Ishikawa (cell line): ENCODE results near the gene NR5A2.

Source experiments
- CEBPB ChIP-seq: IDR thresholded peaks from 2 replicates; pipeline ENCODE4 v1.6.1; 2012
- CREB1 ChIP-seq: IDR thresholded peaks from 2 replicates; pipeline ENCODE4 v1.6.1; 2012; ENCODE audit warnings: low read depth
- EGR1 ChIP-seq: IDR thresholded peaks from 2 replicates; pipeline ENCODE4 v1.6.1; 2012
- EP300 ChIP-seq: IDR thresholded peaks from 2 replicates; pipeline ENCODE4 v1.6.1; 2012; ENCODE audit warnings: borderline replicate concordance
- FOXM1 ChIP-seq: IDR thresholded peaks from 2 replicates; pipeline ENCODE4 v1.6.1; 2012; ENCODE audit warnings: low read depth, borderline replicate concordance
- NFIC ChIP-seq: IDR thresholded peaks from 2 replicates; pipeline ENCODE4 v1.6.1; 2012
- RAD21 ChIP-seq: IDR thresholded peaks from 2 replicates; pipeline ENCODE4 v1.6.1; 2012; ENCODE audit warnings: low read depth
- TAF1 ChIP-seq: IDR thresholded peaks from 2 replicates; pipeline ENCODE4 v1.6.1; 2012; ENCODE audit warnings: low read depth, mild to moderate bottlenecking
- TCF12 ChIP-seq: IDR thresholded peaks from 2 replicates; pipeline ENCODE4 v1.6.1; 2012; ENCODE audit warnings: low read depth
- TEAD4 ChIP-seq: IDR thresholded peaks from 2 replicates; pipeline ENCODE4 v1.6.1; 2012
- YY1 ChIP-seq: IDR thresholded peaks from 2 replicates; pipeline ENCODE4 v1.6.1; 2012; ENCODE audit warnings: low read depth
- ZBTB7A ChIP-seq: IDR thresholded peaks from 2 replicates; pipeline ENCODE4 v1.6.1; 2012; ENCODE audit warnings: low read depth
- TF ChIP-seq, protein P1 (sequence below): IDR thresholded peaks from 2 replicates; pipeline ENCODE4 v1.6.1; 2012
- TF ChIP-seq, protein P2 (sequence below): IDR thresholded peaks from 2 replicates; pipeline ENCODE4 v1.6.1; 2012
- TF ChIP-seq, protein P3 (sequence below): IDR thresholded peaks from 2 replicates; pipeline ENCODE4 v1.6.1; 2012; ENCODE audit warnings: low read depth, mild to moderate bottlenecking

The NR5A2 gene

GRCh38 chr1:200079232-200079940 is 51.9 kb downstream of the NR5A2 start:
- TF ChIP-seq FOXM1 (no peak), EP300 (no peak), YY1 (no peak), EGR1 (no peak), ZBTB7A (no peak), TCF12 (no peak), RAD21 (no peak), CREB1 (no peak), NFIC (no peak), TEAD4 (no peak), TAF1 (no peak), CEBPB (no peak)
- TF ChIP-seq, protein P1, sequence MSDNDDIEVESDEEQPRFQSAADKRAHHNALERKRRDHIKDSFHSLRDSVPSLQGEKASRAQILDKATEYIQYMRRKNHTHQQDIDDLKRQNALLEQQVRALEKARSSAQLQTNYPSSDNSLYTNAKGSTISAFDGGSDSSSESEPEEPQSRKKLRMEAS: no peak
- TF ChIP-seq, protein P2, sequence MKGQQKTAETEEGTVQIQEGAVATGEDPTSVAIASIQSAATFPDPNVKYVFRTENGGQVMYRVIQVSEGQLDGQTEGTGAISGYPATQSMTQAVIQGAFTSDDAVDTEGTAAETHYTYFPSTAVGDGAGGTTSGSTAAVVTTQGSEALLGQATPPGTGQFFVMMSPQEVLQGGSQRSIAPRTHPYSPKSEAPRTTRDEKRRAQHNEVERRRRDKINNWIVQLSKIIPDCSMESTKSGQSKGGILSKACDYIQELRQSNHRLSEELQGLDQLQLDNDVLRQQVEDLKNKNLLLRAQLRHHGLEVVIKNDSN: no peak
- TF ChIP-seq, protein P3, sequence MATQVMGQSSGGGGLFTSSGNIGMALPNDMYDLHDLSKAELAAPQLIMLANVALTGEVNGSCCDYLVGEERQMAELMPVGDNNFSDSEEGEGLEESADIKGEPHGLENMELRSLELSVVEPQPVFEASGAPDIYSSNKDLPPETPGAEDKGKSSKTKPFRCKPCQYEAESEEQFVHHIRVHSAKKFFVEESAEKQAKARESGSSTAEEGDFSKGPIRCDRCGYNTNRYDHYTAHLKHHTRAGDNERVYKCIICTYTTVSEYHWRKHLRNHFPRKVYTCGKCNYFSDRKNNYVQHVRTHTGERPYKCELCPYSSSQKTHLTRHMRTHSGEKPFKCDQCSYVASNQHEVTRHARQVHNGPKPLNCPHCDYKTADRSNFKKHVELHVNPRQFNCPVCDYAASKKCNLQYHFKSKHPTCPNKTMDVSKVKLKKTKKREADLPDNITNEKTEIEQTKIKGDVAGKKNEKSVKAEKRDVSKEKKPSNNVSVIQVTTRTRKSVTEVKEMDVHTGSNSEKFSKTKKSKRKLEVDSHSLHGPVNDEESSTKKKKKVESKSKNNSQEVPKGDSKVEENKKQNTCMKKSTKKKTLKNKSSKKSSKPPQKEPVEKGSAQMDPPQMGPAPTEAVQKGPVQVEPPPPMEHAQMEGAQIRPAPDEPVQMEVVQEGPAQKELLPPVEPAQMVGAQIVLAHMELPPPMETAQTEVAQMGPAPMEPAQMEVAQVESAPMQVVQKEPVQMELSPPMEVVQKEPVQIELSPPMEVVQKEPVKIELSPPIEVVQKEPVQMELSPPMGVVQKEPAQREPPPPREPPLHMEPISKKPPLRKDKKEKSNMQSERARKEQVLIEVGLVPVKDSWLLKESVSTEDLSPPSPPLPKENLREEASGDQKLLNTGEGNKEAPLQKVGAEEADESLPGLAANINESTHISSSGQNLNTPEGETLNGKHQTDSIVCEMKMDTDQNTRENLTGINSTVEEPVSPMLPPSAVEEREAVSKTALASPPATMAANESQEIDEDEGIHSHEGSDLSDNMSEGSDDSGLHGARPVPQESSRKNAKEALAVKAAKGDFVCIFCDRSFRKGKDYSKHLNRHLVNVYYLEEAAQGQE: no peak

DNA sequence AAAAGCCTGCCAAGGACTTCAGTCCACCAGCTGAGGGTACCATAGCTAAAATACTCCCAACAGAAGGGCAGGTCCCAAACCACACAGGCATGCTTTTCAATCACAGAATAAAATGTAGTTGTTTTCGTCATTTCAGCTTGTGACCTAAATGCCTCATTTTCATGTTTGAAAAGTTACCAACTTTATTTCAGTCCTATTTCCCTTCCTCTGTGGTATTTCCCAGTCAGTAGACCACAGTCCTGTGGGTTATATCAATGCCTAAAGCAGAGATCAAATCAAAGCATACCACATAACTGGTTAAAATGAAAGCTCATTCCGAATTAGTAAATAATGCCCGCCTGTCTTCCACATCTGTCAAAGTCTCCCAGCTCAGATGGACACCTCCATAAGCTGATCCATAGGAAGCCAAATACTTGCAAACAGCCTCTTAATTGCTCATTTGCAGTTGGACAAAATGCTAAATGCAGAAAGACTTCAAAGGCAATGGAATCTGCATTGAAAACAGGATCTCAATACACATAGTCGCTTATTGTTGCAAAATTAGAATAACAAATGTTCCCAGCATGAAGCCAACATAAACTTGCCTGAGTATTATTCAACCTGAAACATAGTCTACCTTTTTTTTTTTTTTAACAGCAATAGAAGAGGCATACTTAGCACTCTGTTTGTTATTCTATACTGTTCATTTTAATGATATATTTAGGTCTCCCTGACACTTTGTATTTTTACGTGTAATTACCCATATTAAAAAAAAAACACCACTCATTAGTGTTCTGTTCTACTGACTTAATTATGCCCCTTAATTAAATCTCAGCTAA is 53.9 kb downstream of the NR5A2 start:
- TF ChIP-seq CEBPB: no peak

GRCh38 chr1:200081969-200082245 is 54.4 kb downstream of the NR5A2 start:
- TF ChIP-seq NFIC (no peak), EP300 (no peak), TAF1 (no peak), FOXM1 (no peak), TCF12 (no peak), EGR1 (no peak), CEBPB (no peak), CREB1 (no peak), TEAD4 (no peak), YY1 (no peak), RAD21 (no peak), ZBTB7A (no peak)
- TF ChIP-seq, protein P2: no peak
- TF ChIP-seq, protein P1: no peak
- TF ChIP-seq, protein P3: no peak

GRCh38 chr1:200082329-200082728 is 54.8 kb downstream of the NR5A2 start:
- TF ChIP-seq ZBTB7A (no peak), TEAD4 (no peak), CEBPB (no peak)
- TF ChIP-seq, protein P1: no peak

GRCh38 chr1:200090252-200091159 is 63.0 kb downstream of the NR5A2 start:
- no peak for TF ChIP-seq TAF1
